ENCODE measurements around the gene BMP10.

Gene BMP10

DNA sequence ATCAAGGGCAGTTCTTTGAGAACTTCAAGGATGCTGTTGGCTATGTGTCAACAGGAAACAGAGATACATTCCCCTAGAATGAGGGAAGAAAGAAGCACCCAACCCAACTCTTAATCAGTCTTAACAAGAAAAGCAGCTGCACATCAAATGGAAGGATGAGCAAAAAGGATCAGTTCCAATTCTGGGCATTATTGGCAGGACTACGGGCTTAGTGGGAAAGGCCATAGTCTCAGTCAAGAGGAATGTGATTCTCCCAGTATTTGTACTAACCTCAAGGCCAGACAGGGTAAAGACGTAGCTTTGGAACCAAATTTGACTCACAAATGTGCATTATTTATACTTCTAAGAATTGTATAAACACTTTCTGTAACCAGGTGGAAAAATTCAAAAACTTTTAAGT lies 18.2 kb downstream of the BMP10 start:
- Histone ChIP-seq H3K9me3 (ENCODE audit: control insufficient read depth, insufficient read depth, low read length) (no peaks in the 10 kb centered on the region), H3K4me3 (ENCODE audit: low read depth, low read length) (no peak overlapping the region), H3K27me3 (ENCODE audit: control insufficient read depth, insufficient read depth, low read length) (no peaks in the 10 kb centered on the region), H3K36me3 (ENCODE audit: control insufficient read depth, insufficient read depth, low read length) (no peaks in the 10 kb centered on the region), H3K9ac (ENCODE audit: low read depth, low read length) (no peak overlapping the region), H3K27ac (ENCODE audit: low read depth, low read length) (no peak overlapping the region), H3K4me1 (ENCODE audit: control insufficient read depth, insufficient read depth, low read length) (no peaks in the 10 kb centered on the region)

DNA sequence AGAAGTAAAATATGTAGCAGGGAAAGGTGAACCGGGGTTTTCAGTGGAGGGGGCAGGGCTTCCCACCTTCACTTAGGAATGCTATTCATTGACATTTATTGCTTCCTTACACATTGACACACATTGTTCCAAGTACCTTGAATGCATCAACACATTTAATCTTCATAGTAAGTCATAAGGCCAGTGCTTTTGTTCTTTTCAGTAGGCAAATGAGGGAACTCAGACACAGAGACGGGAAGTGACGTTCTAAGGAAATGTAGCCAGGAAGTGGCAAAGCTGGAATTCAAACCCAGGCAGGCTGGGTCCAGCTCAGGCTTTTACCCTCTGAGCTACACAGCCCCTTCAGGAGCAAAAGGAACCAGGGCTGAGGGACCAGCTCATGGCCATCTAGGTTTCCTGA lies 20.7 kb downstream of the BMP10 start:
- Histone ChIP-seq H3K9me3 (ENCODE audit: control insufficient read depth, insufficient read depth, low read length) (no peaks in the 10 kb centered on the region), H3K36me3 (ENCODE audit: control insufficient read depth, insufficient read depth, low read length) (no peaks in the 10 kb centered on the region), H3K9ac (ENCODE audit: low read depth, low read length) (no peak overlapping the region), H3K4me1 (ENCODE audit: control insufficient read depth, insufficient read depth, low read length) (no peaks in the 10 kb centered on the region), H3K4me3 (ENCODE audit: low read depth, low read length) (no peak overlapping the region), H3K27me3 (ENCODE audit: control insufficient read depth, insufficient read depth, low read length) (no peaks in the 10 kb centered on the region), H3K27ac (ENCODE audit: low read depth, low read length) (no peak overlapping the region)

DNA sequence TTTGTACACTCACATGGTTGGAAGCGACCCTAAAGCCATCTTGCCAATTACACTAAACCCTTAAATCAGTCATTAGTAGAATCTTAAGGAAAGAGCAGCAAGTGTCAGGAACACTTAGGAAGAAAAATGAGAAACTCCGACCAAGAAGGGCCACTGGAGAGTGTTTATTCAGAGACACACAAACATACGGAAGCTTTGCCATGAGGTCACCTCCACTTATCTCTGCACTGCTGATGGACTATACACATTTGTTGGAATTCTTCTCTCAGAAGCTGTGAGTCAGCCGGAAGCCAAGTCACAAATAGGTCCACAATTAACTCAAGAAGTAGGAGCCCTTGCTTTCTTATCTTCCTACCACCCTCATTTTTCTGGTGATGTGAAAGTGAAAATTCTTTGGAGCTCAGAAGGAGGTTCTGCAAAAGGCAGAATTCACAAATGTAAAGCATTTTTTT lies 21.6 kb downstream of the BMP10 start:
- Histone ChIP-seq H3K27me3 (ENCODE audit: control insufficient read depth, insufficient read depth, low read length) (no peaks in the 10 kb centered on the region), H3K4me3 (ENCODE audit: low read depth, low read length) (no peak overlapping the region)

DNA sequence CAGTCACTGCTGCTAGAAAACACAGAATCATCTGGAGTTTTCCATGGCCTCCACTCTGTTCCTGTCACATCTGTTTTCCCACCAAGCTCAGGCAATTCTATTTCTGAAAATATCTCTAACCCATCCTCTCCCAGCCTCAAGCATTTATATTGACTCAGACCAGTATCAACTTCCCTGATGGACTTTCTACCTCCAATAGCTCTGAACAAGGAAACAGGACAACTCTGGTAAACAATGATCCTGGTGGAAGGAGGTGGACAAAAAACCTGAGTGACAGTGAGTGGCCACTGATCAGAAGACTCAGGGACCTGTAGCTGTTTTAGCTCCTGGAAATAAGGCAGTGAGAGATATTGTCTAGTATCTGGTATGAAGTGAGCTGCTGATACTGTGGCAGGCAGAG lies 23.4 kb downstream of the BMP10 start:
- Histone ChIP-seq H3K4me1 (ENCODE audit: control insufficient read depth, insufficient read depth, low read length) (no peaks in the 10 kb centered on the region), H3K36me3 (ENCODE audit: control insufficient read depth, insufficient read depth, low read length) (no peaks in the 10 kb centered on the region), H3K27ac (ENCODE audit: low read depth, low read length) (no peak overlapping the region), H3K9ac (ENCODE audit: low read depth, low read length) (no peak overlapping the region), H3K27me3 (ENCODE audit: control insufficient read depth, insufficient read depth, low read length) (no peaks in the 10 kb centered on the region), H3K4me3 (ENCODE audit: low read depth, low read length) (no peak overlapping the region), H3K9me3 (ENCODE audit: control insufficient read depth, insufficient read depth, low read length) (no peaks in the 10 kb centered on the region)

More for the DNA sequence above, 21.6 kb downstream of the BMP10 start:
- H3K27ac ChIP-seq (ENCODE audit: low read depth, low read length), result no peak overlapping the region
- no peak overlapping the region for H3K9ac ChIP-seq (ENCODE audit: low read depth, low read length)
- no peaks in the 10 kb centered on the region for H3K4me1 ChIP-seq (ENCODE audit: control insufficient read depth, insufficient read depth, low read length)
- no peaks in the 10 kb centered on the region for H3K9me3 ChIP-seq (ENCODE audit: control insufficient read depth, insufficient read depth, low read length)
- H3K36me3 ChIP-seq (ENCODE audit: control insufficient read depth, insufficient read depth, low read length), result no peaks in the 10 kb centered on the region

DNA sequence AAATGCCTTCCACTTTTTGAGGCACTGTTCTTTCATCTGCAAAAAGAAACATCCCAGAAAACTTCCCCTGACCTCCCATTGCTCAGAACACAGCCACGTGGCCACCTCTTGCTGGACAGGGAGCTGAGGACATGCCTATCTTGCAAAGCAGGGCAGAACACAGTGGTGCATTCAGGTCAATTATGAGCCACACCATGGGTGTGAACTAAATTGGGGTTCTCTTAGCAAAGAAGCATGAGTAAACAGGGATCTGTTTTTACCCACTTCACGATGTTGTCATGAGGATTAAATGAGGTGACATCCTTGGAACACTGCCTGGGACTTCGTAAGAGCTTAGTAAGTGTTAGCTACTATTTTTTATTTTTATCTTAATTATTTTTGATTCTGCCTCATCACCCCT lies 25.1 kb downstream of the BMP10 start:
- Histone ChIP-seq H3K36me3 (ENCODE audit: control insufficient read depth, insufficient read depth, low read length) (no peaks in the 10 kb centered on the region), H3K27me3 (ENCODE audit: control insufficient read depth, insufficient read depth, low read length) (no peaks in the 10 kb centered on the region), H3K4me1 (ENCODE audit: control insufficient read depth, insufficient read depth, low read length) (no peaks in the 10 kb centered on the region), H3K9ac (ENCODE audit: low read depth, low read length) (no peak overlapping the region), H3K4me3 (ENCODE audit: low read depth, low read length) (no peak overlapping the region), H3K27ac (ENCODE audit: low read depth, low read length) (no peak overlapping the region), H3K9me3 (ENCODE audit: control insufficient read depth, insufficient read depth, low read length) (no peaks in the 10 kb centered on the region)

- Histone ChIP-seq H3K36me3 (ENCODE audit: control insufficient read depth, insufficient read depth, low read length) (no peaks in the 10 kb centered on the region), H3K27me3 (ENCODE audit: control insufficient read depth, insufficient read depth, low read length) (no peaks in the 10 kb centered on the region), H3K27ac (ENCODE audit: low read depth, low read length) (no peak overlapping the region), H3K4me1 (ENCODE audit: control insufficient read depth, insufficient read depth, low read length) (no peaks in the 10 kb centered on the region), H3K9ac (ENCODE audit: low read depth, low read length) (no peak overlapping the region), H3K9me3 (ENCODE audit: control insufficient read depth, insufficient read depth, low read length) (no peaks in the 10 kb centered on the region; the same call in 1 of the 2 replicates), H3K4me3 (ENCODE audit: low read depth, low read length) (no peak overlapping the region)
Observed at GRCh38 chr2:68845043-68845442, 26.2 kb downstream of the BMP10 start.

DNA sequence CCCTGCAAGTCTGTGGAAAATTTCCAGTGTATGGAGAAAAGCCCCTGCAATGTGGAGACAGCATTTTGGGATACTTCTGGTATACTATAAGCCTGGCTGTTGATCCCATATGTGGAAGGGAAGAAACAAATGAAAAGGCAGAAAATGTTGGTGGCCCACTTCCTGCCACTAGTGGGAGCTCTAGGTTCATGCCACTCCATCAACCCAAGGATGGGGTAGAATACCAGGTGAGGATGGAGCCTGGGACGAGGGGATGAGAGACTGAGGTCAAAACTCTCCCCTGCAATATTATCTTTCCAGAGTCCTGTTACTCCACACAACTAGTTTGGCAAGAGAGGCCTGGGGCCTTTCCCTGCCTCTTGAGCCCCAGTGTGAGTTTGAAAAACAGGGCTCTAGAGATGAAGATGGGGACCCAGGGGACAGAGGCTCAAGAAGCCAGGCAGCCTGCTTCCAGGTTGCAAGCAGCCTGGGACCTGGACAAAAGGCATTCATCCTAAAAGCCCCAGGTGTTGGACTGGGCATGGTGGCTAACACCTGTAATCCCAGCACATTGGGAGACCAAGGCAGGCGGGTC lies 31.9 kb downstream of the BMP10 start:
- Histone ChIP-seq H3K36me3 (ENCODE audit: control insufficient read depth, insufficient read depth, low read length) (no peaks in the 10 kb centered on the region), H3K9ac (ENCODE audit: low read depth, low read length) (no peak overlapping the region), H3K27me3 (ENCODE audit: control insufficient read depth, insufficient read depth, low read length) (no peaks in the 10 kb centered on the region), H3K4me3 (ENCODE audit: low read depth, low read length) (no peak overlapping the region), H3K4me1 (ENCODE audit: control insufficient read depth, insufficient read depth, low read length) (no peaks in the 10 kb centered on the region), H3K27ac (ENCODE audit: low read depth, low read length) (no peak overlapping the region), H3K9me3 (ENCODE audit: control insufficient read depth, insufficient read depth, low read length) (no peaks in the 10 kb centered on the region; the same call in 1 of the 2 replicates)

- no peaks in the 10 kb centered on the region for H3K36me3 ChIP-seq (ENCODE audit: control insufficient read depth, insufficient read depth, low read length)
- no peaks in the 10 kb centered on the region; the same call in 1 of the 2 replicates for H3K9me3 ChIP-seq (ENCODE audit: control insufficient read depth, insufficient read depth, low read length)
- H3K4me3 ChIP-seq (ENCODE audit: low read depth, low read length), result no peak overlapping the region
- no peaks in the 10 kb centered on the region for H3K4me1 ChIP-seq (ENCODE audit: control insufficient read depth, insufficient read depth, low read length)
- H3K9ac ChIP-seq (ENCODE audit: low read depth, low read length), result no peak overlapping the region
- no peaks in the 10 kb centered on the region for H3K27me3 ChIP-seq (ENCODE audit: control insufficient read depth, insufficient read depth, low read length)
- no peak overlapping the region for H3K27ac ChIP-seq (ENCODE audit: low read depth, low read length)
Observed at GRCh38 chr2:68838641-68839040, 32.6 kb downstream of the BMP10 start.

DNA sequence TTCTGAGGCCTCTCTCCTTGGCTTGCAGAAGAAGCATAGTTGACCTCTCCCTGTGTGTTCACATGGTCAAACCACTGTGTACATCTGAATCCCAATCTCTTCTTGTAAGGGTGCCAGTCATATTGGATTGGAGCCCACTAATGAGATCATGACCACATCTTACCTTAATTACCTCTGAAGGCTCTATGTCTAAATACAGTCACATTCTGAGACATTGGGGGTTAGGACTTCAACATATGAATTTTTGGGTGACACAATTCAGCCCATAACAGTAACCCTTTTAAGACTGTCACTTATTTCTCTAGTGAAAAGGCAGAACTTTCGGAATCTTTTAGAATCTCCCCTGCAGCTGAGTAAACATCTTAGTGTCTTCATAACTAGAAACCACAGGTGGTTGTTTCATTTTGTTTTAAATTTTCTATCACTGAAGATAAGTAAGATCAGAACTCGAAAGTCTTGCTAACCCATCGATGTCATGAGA lies 33.3 kb downstream of the BMP10 start:
- Histone ChIP-seq H3K9me3 (ENCODE audit: control insufficient read depth, insufficient read depth, low read length) (no peaks in the 10 kb centered on the region; the same call in 1 of the 2 replicates), H3K4me3 (ENCODE audit: low read depth, low read length) (no peak overlapping the region), H3K36me3 (ENCODE audit: control insufficient read depth, insufficient read depth, low read length) (no peaks in the 10 kb centered on the region), H3K27ac (ENCODE audit: low read depth, low read length) (no peak overlapping the region), H3K27me3 (ENCODE audit: control insufficient read depth, insufficient read depth, low read length) (no peaks in the 10 kb centered on the region), H3K9ac (ENCODE audit: low read depth, low read length) (no peak overlapping the region), H3K4me1 (ENCODE audit: control insufficient read depth, insufficient read depth, low read length) (no peaks in the 10 kb centered on the region)

- no peaks in the 10 kb centered on the region for H3K4me1 ChIP-seq (ENCODE audit: control insufficient read depth, insufficient read depth, low read length)
- no peaks in the 10 kb centered on the region for H3K27me3 ChIP-seq (ENCODE audit: control insufficient read depth, insufficient read depth, low read length)
- no peaks in the 10 kb centered on the region; the same call in 1 of the 2 replicates for H3K9me3 ChIP-seq (ENCODE audit: control insufficient read depth, insufficient read depth, low read length)
- H3K4me3 ChIP-seq (ENCODE audit: low read depth, low read length), result no peak overlapping the region
- no peak overlapping the region for H3K27ac ChIP-seq (ENCODE audit: low read depth, low read length)
- H3K36me3 ChIP-seq (ENCODE audit: control insufficient read depth, insufficient read depth, low read length), result no peaks in the 10 kb centered on the region
- H3K9ac ChIP-seq (ENCODE audit: low read depth, low read length), result no peak overlapping the region
Observed at GRCh38 chr2:68837164-68837860, 33.9 kb downstream of the BMP10 start.

- Histone ChIP-seq H3K4me3 (ENCODE audit: low read depth, low read length) (no peak overlapping the region), H3K4me1 (ENCODE audit: control insufficient read depth, insufficient read depth, low read length) (no peaks in the 10 kb centered on the region), H3K27ac (ENCODE audit: low read depth, low read length) (no peak overlapping the region), H3K9me3 (ENCODE audit: control insufficient read depth, insufficient read depth, low read length) (no peaks in the 10 kb centered on the region; the same call in 1 of the 2 replicates), H3K27me3 (ENCODE audit: control insufficient read depth, insufficient read depth, low read length) (no peaks in the 10 kb centered on the region), H3K36me3 (ENCODE audit: control insufficient read depth, insufficient read depth, low read length) (no peaks in the 10 kb centered on the region), H3K9ac (ENCODE audit: low read depth, low read length) (no peak overlapping the region)
Observed at GRCh38 chr2:68835621-68836020, 35.6 kb downstream of the BMP10 start.
